ENCODE measurements around the gene PRR19.
A peak's percentile ranks its signal among the peaks of the same experiment; 100 is the strongest.

PRR19 gene

GRCh38 chr19:42271861-42272534 is 29.9 kb upstream of the PRR19 start:
- no peak for DNase-seq

GRCh38 chr19:42272535-42272897 is 29.4 kb upstream of the PRR19 start:
- no peak for DNase-seq

DNA sequence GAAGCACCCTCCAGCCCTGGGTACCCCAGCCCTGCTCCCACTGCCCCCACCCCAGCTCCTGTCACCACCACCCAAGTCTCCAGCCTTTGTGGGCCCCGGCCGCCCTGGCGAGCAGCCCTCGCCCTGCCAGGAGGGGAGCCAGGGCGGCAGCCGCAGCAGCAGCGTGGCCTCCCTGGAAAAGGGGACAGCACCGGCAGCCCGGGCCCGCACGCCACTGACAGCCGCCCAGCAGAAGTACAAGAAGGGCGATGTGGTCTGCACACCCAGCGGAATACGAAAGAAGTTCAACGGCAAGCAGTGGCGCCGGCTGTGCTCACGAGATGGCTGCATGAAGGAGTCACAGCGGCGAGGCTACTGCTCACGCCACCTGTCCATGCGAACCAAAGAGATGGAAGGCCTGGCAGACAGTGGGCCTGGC is 28.9 kb upstream of the PRR19 start:
- DNase-seq: no peak

GRCh38 chr19:42273407-42274064 is 28.4 kb upstream of the PRR19 start:
- no peak for DNase-seq

- no peak for DNase-seq
These were observed 27.8 kb upstream of the PRR19 start for GRCh38 chr19:42274065-42274682.

DNA sequence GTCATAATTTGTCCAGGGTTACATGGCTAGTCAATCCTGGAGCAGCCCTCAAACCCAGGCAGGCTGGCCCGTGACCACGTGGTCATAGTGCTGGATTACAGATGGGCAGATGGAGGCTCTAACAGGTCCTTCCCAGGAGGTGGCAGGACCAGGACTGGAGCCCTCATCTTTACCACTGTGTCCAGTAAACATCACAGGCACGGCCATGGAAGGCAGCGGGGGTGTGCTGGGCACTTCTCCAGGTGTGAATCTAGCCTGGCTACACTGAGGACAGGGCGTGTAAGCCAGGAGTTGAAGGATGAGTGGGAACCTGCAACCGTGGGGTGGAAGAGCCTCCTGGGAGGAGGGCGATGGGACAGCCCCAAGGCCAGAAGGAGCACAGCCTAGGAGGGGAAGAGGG is 26.8 kb upstream of the PRR19 start:
- DNase-seq: no peak

DNA sequence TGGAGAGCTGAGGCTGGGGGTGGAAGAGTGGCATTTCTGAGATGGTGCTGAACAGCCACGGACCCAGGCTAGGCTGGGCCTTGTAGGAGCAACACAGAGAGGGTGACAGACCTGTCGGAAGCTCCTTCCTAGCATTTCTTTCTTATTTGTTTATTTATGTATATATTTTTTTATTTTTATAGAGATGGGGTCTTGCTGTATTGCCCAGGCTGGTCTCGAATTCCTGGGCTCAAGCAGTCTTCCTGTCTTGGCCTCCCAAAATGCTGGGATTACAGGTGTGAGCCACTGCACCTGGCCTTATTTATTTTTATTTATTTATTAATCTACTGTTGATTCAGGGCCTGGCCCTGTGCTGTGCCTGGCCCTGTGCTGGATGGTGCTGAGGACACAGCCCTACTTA is 26.4 kb upstream of the PRR19 start:
- DNase-seq: no peak

DNA sequence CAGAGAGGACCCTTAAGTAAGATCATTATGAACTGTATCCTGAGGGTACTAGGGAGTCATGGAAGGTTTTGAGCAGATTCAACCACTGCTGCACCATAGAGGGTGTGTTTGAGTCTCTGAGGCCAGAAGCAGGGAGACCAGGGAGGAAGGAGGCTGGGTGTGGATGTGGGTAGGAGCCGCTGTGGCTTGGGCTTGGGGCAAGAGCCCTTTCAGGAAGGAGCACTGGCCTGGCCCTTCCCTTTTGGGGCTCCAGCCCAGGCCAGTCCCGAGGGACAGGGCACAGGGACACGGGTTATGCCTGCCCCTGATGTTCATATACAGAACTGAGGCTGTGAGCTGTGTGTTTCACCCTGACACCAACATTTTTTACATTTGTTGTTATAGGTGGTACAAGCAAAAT is 25.6 kb upstream of the PRR19 start:
- no peak for DNase-seq

DNA sequence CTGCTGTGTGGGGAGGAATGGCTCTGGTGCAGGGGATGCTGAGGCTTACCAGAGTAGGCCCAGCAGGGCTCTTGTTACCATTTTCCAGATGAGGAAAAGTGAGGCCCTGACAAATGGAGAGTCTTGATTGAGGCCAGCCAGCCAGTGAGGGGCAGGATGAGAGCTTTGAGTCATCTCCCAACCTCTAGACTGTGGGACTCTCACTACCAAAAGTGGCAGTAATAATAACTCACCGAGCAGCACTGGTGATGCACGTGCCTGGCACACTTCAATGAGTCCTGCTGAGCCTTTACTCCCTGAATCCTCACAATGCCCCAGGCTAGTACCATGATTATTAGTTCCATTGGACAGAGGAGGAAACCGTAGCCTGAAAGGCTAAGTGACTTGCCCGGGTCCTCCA is 25.1 kb upstream of the PRR19 start:
- peak; percentile 45 for DNase-seq

DNA sequence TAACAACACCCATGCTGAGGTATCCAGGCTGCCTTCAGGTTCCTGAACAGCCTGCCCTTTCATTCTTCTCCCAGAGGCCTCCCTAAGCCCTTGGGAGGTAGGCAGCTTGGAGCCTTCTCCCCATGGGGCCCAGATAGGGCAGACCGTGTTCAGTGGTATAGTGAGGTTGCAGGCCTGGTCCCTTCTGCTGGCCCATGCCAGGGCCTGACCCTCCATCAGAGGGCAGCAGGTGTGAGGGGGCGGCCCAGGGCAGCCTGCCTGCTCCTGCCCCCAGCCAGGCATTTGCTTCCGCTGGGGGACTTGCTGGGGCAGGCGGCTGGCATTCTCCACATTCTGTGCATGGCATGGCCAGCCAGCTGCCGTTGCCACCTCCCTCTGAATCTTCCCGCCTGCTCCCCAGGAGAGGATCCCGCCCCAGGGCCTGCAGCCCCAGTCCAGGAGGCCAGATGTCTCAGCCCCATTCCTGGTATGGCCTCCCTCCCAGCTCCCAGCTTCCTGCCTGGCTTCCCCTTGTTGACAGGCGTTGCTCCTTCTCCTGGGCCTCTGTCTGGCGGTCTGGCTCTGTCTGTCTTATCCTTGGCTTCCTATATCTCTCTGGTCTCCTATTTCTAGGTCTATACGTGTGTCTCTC is 24.0 kb upstream of the PRR19 start:
- DNase-seq: no peak

DNA sequence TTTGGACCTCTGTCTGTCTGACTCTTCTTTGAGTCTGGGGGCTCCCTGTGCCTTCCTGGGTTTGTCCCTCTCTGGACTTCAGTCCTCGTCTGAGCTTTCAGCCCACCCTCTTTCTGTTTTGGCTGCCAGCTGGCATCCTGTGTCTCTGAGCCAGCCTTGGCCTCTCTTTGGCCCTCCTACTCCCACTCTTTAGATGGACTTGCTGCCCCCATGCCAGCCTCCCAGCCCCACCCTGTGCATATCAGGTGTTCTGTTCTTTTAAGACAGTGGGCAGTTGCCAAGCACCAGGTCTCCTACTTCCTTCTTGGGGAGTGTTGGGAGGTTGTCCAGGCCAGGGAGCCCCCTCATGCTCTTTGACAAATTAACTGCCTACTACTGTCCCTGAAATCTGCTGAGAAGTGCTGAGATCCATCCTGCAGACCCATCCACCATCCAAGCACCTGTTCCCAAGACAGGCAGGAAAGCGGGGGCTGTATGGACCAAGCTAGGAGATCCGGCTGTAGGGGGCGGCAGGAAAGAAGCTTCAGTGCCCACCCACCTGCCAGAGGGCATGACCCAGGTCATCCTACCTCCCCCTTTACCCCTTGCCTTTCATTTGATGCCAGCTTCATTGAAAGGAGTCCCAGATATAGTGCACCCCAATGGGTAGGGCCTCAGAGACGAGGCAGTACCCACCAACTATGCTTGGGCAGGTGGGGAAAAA is 23.3 kb upstream of the PRR19 start:
- DNase-seq: no peak

DNA sequence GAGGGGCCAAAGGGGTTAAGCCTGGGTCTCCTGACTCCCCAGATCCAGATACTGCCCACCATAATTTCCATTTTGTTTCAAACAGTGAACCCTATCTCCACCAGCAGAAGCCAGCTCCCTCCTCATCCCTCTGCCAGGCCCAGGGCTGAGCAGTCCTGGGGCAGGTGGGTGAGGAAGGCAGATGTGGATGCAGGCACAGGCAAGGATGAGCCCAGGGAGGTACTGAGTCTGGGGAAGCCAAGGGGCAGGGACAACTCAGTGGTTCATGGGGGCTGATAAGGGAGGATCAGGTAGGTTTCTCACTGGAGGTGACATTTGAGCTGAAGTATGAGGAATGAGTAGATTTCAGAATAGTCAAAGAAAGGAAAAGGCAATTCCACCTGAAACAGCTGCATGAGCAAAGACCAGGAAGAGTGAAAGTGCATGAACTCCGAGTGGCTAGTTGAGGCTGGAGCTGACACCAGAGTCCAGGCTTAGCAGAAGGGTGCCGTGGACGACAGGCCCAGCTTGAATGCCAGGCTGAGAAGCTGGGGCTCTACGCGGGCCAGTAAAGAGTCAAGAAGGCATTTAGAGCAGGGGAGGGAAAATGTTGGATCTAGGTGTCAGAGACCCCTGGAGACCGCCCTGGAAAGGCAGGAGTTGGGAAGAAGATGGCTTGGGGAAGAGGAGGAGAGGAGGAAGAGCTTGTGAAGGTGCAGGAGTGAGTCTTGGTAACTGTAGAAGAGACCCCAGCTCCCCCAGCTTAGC is 22.6 kb upstream of the PRR19 start:
- no peak for DNase-seq

DNA sequence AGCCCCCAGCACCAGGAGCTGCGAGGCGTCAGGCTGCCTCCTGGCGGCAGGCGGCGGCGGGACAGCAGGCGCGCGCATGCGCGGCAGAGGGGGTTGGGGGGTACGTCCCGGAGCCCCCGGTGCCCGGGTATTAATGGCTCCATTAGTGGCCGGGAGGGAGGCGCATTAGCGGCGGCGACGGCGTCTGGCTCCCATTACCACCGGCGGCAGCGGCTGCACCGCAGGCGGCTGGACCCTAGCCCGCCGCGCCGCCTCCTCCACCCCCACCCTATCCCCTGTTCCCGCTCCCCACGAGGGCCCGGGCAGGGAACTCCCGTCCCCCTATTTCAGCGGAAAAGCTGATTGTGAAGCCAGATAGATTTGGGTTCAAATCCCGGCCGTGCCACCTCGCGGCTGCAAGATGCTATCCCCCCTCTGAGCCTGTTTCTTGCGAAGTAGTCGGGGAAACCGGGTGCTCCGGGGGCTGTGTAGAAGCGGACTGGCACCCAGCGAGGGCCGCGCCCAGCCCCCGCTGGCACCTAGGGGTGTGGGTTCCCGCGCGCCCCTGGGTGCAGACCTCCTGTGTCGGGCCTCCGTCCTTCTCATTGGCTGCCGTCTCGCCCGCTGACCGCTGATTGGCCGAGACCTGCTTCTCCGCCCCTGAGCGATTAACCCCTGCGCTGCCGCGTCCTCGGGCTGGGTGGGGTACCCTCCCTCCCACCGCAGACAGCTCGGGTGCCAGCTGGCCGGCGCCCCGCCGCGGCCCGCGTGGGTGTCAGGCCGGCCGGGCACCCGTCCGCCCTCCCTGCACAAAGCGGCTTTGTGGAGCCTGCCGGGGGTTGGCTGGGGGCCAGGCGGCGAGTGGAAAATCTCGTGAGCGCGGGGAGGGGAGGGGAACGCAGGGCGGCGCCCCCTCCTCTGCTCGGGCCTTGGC is 21.8 kb upstream of the PRR19 start:
- peak; percentile 87 for DNase-seq

DNA sequence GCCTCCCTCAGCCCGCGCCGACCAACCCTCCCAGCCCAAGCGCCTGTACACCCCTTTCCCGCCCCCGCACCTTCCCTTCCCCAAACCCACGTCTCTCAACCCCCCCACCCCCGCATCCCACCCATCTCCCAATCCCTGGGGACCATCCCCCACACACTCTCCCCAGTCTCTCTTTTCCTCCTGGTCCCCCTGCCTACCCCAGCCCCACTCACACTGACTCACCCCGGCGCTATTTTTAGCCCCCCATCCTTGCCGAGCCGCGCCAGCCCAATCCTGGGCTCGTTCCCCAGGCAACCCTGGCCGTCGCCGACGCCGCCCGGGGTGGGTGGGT is 21.2 kb upstream of the PRR19 start:
- peak; percentile 34 for DNase-seq

DNA sequence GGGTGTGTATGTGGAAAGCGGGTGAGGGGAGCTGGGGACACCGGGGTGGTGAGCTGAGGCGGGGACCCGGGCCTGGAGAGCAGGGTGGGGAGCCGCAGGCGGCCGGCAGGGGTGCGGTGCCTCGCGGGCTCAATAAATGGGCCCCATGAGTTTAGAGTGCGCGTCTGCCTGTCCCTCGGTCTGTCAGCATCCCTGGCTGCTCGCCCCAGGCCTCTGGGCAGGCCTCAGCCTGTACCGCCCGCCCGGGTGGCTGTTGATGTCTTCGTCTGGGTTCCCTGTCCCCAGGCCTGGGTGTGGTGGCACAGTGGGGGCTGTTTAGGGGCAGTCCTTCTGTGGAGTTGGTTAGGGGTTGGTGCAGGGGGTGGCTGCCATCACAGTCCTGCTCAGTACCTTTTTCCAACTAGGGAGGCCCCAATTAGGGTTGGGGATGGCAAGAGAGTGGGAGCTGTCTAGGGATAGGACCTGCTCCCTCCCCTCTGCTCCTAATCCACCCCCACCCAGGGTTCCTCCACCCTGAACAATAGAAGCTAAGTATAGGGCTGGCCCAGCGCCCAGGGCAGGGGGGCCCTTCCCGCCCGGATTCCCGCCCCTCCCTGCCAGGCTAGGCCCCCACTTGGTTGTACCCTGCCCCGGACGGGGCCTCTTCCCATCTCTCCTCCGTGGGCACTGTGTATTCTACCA is 20.6 kb upstream of the PRR19 start:
- DNase-seq: peak; percentile 37

DNA sequence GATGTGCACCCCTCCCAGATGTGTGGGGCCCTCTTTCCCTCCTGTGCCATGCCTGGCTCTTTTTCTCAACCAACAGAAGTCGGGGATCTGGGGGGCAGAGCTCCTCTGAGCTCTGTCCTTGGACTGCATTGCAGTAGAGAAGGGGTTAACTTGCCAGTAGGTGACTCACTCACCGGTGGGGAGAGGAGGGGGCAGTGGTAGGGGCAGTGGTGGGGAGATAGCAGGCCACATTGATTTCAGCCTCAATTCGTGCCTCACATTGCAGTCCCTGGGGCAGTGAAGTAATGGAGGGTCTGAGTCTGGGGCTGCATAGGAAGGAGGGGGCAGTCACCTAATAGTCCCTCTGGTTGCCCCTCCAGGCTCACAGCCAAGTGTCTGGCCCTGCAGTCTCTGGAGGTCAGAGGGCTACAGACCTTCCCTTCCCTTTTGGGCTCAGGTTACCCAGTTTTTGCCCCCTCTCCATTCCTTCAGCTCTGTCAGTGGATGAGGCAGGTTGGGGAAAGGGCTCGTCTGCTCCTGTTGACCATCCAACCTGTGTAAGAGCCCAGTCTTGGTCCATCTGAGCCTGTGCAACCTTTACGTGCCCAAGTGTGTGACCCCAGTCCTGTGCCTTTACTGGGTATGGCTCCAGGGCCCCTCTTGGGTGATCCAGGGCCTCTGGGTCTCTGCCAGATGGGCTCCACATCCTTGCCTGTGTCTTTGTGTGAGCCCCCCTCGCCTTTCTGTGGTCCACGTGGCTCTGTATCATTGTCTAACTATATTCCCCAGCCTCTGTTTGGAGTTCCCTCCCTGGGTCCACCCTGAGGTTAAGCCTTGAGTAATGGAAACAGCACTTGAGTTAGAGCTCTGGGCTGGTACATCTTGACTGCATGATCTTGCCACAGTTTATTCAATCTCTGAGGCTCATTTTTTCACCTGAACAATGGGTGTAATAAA is 19.8 kb upstream of the PRR19 start:
- DNase-seq: no peak

DNA sequence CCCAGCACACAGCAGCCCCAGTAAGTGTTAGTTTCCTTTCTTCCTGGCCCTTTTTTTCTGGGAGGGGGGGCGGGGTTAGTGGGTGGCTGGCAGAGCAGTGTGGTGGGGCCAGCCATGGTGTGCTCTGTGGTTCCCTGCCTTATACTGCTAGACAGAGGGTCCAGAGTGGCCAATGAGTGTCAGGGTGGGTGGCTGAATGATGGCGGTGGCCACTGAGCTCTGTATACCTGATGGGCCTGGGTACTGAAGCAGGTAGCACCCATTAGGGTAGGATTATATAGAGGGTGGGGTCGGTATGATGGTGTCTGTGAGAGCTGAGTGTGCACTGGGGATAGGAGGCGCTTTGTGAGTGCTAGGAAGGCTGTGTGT is 19.1 kb upstream of the PRR19 start:
- no peak for DNase-seq

- peak; percentile 94 for DNase-seq
These were observed 18.5 kb upstream of the PRR19 start for GRCh38 chr19:42283188-42284065.

DNA sequence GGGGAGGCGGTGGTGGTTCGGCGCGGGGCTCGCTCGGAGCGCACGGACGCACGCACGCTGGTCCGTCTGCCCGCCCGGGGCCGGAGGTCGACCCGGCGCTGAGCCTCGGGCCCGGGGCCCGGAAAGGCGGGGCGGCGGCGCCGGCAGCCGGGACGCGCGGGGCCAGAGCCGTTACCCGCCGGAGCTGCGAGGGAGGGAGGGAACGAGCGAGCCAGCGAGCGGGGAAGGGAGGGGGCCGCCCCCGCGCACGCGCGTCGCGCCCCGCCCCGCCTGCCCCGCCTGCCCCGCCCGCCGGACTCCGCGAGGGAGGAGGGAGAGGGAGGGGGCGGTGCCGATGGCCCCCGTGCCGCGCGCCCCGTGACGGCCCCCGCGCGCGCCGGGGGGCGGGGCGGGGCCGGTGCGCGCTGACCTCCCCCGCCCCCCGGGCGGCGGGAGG is 17.8 kb upstream of the PRR19 start:
- peak; percentile 79 for DNase-seq

Measured in activated naive CD4-positive, alpha-beta T cell treated with Interleukin-2 at 50 U/mL for 16 hours (primary cell).